Keratinocyte (primary cell): Measurements from ENCODE around the gene ZNF576. TPM values are rescaled to one million over a fixed set of nuclear protein-coding genes. Genes with fewer than 3 reads are reported as not detected.

Experiments used
- DNase-seq: peaks from one replicate; pipeline ENCODE4 v3.0.0-alpha.2; 2011; ENCODE audit warnings: low read depth, missing footprints, low spot score
- FAIRE-seq: peaks from 2 replicates; lab custom pipeline; 2011; peaks lifted over from hg19 to GRCh38; lab: Jason Lieb, UNC
- H2AFZ ChIP-seq: 2 replicates; pipeline ENCODE4 v1.6.0; 2012; ENCODE audit warnings: low read length, control low read depth, inconsistent platforms; ENCODE audit not compliant: control insufficient read depth
- H3K27ac ChIP-seq: 2 replicates; pipeline ENCODE4 v1.5.1; 2011; ENCODE audit warnings: low read length; ENCODE audit not compliant: control insufficient read depth, insufficient read depth
- H3K27me3 ChIP-seq: 3 replicates; pipeline ENCODE4 v1.6.0; 2011; ENCODE audit warnings: low read length; ENCODE audit not compliant: control insufficient read depth, insufficient read depth; ENCODE audit errors: extremely low read depth
- H3K36me3 ChIP-seq, 2 experiments: 2 replicates in 1 of 2; 3 replicates in 1 of 2; pipeline ENCODE4 v1.5.1; 2011; ENCODE audit warnings: low read length in 2 of 2, mild to moderate bottlenecking in 1 of 2; ENCODE audit not compliant: control insufficient read depth in 2 of 2, insufficient read depth in 2 of 2; ENCODE audit errors: extremely low read depth in 1 of 2
- H3K4me1 ChIP-seq: 3 replicates; pipeline ENCODE4 v1.5.1; 2011; ENCODE audit warnings: low read length; ENCODE audit not compliant: control insufficient read depth, insufficient read depth; ENCODE audit errors: extremely low read depth
- H3K4me2 ChIP-seq: 3 replicates; pipeline ENCODE4 v1.6.0; 2011; ENCODE audit warnings: low read depth, low read length; ENCODE audit not compliant: control insufficient read depth, insufficient read depth; ENCODE audit errors: extremely low read depth
- H3K4me3 ChIP-seq, 3 experiments: fragments of 200-600 bp in 1 of 3; sonication (generic) in 1 of 3; 2 replicates in 2 of 3; 3 replicates in 1 of 3; pipeline ENCODE4 v1.5.1; 2011 to 2016; ENCODE audit warnings: low read length in 3 of 3, mild to moderate bottlenecking in 3 of 3, control low read depth in 2 of 3, inconsistent platforms in 1 of 3, low read depth in 1 of 3, mixed read lengths in 1 of 3, mixed run types in 1 of 3, moderate library complexity in 1 of 3; ENCODE audit not compliant: control insufficient read depth in 2 of 3, insufficient read depth in 2 of 3; ENCODE audit errors: extremely low read depth in 1 of 3
- H3K79me2 ChIP-seq: 2 replicates; pipeline ENCODE4 v1.6.0; 2012; ENCODE audit warnings: low read length; ENCODE audit not compliant: control insufficient read depth, insufficient read depth
- H3K9ac ChIP-seq: 3 replicates; pipeline ENCODE4 v1.6.0; 2011; ENCODE audit warnings: low read length; ENCODE audit not compliant: control insufficient read depth, insufficient read depth; ENCODE audit errors: extremely low read depth
- H3K9me1 ChIP-seq: 3 replicates; pipeline ENCODE4 v1.6.0; 2011; ENCODE audit warnings: low read length; ENCODE audit not compliant: control insufficient read depth, insufficient read depth; ENCODE audit errors: extremely low read depth
- H3K9me3 ChIP-seq: 2 replicates; pipeline ENCODE4 v1.5.1; 2012; ENCODE audit warnings: low read depth, low read length; ENCODE audit not compliant: control insufficient read depth
- H4K20me1 ChIP-seq: 3 replicates; pipeline ENCODE4 v1.6.0; 2011; ENCODE audit warnings: low read length; ENCODE audit not compliant: control insufficient read depth, insufficient read depth; ENCODE audit errors: extremely low read depth
- EZH2 ChIP-seq: IDR thresholded peaks from one replicate; pipeline ENCODE4 v1.6.1; 2012; ENCODE audit warnings: inconsistent platforms, mild to moderate bottlenecking, low read length, moderate library complexity
- dilution Hi-C: fragments of 300-500 bp; cut with MboI; formaldehyde crosslinking; loops from one replicate; pipeline ENCODE4 v1.7.0; 2020; ENCODE audit warnings: low sequenced_read_pairs; ENCODE audit not compliant: extremely low pct_ligation_motif_present
- polyA plus RNA-seq, 5 experiments: library from polyadenylated mRNA; depleted of rRNA in 3 of 5; stranded (reverse) in 3 of 5; stranded (forward) in 1 of 5; unstranded in 1 of 5; fragments of >200 nt; gene quantifications; 1 replicate in 1 of 5; 2 replicates in 3 of 5; 3 replicates in 1 of 5; pipeline versions ENCODE4 v1.2.1 to v1.2.3, GENCODE V29; 2011 to 2012; ENCODE audit warnings: missing spikeins in 2 of 5, low read depth in 1 of 5, low replicate concordance in 1 of 5
- TF ChIP-seq, protein P1 (sequence below), 3 experiments: IDR thresholded peaks in 1 of 3; conservative IDR thresholded peaks in 1 of 3; optimal IDR thresholded peaks in 1 of 3; 2 replicates in 2 of 3; 3 replicates in 1 of 3; pipeline versions ENCODE3 to v1.5.1; 2011; ENCODE audit warnings: low read length in 3 of 3, mild to moderate bottlenecking in 3 of 3, moderate library complexity in 2 of 3, control low read depth in 1 of 3, inconsistent platforms in 1 of 3; ENCODE audit not compliant: insufficient read depth in 2 of 3; ENCODE audit errors: extremely low read depth in 1 of 3

The ZNF576 gene
- polyA plus RNA-seq, 1 donor (not counting 4 experiments of a cell fraction or from before 2014, with no cell fraction given), result 6.4 TPM

DNA sequence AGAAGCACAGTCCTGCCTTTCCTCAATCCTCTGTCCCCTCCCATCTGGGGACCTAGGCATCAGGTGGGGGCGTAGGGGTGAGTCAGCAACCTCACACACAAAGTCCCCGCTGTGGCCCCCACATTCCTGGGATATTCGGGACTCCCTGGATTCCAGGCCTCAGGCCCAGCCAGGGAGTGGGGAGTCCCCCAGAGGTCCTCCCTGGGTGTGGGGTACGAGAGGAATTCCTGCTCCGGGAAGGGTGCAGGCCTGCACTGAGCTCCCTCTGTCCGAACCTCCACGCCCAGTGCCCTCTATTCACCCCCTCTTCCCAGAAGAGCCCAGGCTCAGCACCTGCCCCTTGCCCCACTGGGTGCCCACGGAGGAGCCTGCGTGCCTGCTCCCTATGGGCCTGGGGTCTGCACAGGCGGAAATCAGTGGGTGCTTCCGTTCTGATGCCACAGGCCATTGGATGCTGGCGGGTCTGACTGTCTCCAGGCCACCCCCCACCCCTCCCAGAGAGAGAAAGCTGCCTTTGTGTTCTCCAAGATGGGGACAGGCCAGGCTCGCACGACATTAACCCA, 39.8 kb downstream of the ZNF576 start:
- Histone ChIP-seq H3K27ac (no peak overlapping the region), H3K9me1 (no peaks in the 10 kb centered on the region), H3K27me3 (peaks cover 15% of the 10 kb centered on the region), H3K79me2 (no peaks in the 10 kb centered on the region), H3K9ac (no peak overlapping the region), H4K20me1 (no peaks in the 10 kb centered on the region), H2AFZ (no peak overlapping the region), H3K4me1 (peaks cover 20% of the 10 kb centered on the region), H3K36me3 (no peaks in the 10 kb centered on the region), H3K4me3 (no peak overlapping the region), H3K4me2 (no peak overlapping the region), H3K9me3 (no peaks in the 10 kb centered on the region)
- DNase-seq (no peak), FAIRE-seq (no peak)
- TF ChIP-seq EZH2, result no peak
- TF ChIP-seq, protein P1, sequence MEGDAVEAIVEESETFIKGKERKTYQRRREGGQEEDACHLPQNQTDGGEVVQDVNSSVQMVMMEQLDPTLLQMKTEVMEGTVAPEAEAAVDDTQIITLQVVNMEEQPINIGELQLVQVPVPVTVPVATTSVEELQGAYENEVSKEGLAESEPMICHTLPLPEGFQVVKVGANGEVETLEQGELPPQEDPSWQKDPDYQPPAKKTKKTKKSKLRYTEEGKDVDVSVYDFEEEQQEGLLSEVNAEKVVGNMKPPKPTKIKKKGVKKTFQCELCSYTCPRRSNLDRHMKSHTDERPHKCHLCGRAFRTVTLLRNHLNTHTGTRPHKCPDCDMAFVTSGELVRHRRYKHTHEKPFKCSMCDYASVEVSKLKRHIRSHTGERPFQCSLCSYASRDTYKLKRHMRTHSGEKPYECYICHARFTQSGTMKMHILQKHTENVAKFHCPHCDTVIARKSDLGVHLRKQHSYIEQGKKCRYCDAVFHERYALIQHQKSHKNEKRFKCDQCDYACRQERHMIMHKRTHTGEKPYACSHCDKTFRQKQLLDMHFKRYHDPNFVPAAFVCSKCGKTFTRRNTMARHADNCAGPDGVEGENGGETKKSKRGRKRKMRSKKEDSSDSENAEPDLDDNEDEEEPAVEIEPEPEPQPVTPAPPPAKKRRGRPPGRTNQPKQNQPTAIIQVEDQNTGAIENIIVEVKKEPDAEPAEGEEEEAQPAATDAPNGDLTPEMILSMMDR (optimal IDR thresholded peaks at IDR 0.05 in 1 of 3, IDR thresholded peaks at IDR 0.05 in 1 of 3, conservative IDR thresholded peaks at IDR 0.05 in 1 of 3; ENCODE audit: extremely low read depth in 1 of 3, insufficient read depth in 2 of 3, low read length in 3 of 3), result no peak
- dilution Hi-C loops, result no loop called here

DNA sequence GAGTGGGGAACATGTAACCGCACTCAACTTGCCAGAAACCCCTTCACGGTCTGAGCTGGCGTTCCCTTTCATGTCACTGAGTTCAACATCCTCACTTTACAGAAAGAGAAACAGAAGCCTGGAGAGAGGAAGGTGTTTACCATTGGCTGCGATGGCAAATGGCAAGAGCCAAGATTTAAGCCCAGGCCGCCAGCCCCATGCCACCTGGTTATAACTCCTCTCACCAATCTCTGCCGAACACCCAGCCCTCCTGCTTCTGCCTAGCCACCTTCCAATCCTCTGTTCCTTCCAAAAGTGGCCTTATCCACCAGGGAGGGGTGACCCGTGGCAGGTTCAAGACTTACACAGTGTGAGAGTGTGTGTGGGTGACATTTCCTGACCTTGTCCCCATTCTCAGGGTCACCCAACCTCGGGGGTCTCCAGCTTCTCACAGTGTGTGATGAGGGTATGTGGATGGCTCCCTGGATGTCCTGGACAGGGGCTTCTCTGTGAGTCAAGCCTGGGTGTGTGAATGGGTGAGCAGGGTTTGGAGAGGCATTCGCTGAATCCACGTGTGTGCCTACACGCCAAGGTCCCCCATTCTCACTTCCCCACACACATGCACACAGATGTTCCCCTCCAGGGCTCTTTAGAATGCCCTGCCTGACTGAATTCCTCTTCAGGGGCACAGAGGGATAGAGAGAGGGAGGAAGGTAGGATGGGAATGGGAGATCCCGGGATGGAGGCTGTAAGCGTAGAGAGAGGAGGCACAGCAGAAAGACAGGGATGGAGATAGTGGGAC, 42.0 kb downstream of the ZNF576 start:
- H3K9me1 ChIP-seq, result no peaks in the 10 kb centered on the region
- peak overlapping the region; percentile 27 for H3K4me2 ChIP-seq
- DNase-seq, result no peak
- no peaks in the 10 kb centered on the region for H4K20me1 ChIP-seq
- H3K9me3 ChIP-seq, result no peaks in the 10 kb centered on the region
- no peak for FAIRE-seq
- H3K27ac ChIP-seq, result no peak overlapping the region
- H3K4me3 ChIP-seq, result no peak overlapping the region
- H3K36me3 ChIP-seq, result no peaks in the 10 kb centered on the region
- no peak overlapping the region for H2AFZ ChIP-seq
- no peak overlapping the region for H3K9ac ChIP-seq
- peaks cover 18% of the 10 kb centered on the region for H3K4me1 ChIP-seq
- dilution Hi-C loops, result no loop called here
- TF ChIP-seq EZH2, result no peak
- TF ChIP-seq, protein P1 (optimal IDR thresholded peaks at IDR 0.05 in 1 of 3, IDR thresholded peaks at IDR 0.05 in 1 of 3, conservative IDR thresholded peaks at IDR 0.05 in 1 of 3; ENCODE audit: extremely low read depth in 1 of 3, insufficient read depth in 2 of 3, low read length in 3 of 3), result no peak
- no peaks in the 10 kb centered on the region for H3K79me2 ChIP-seq
- H3K27me3 ChIP-seq, result peaks cover 15% of the 10 kb centered on the region
